Measurements from ENCODE around the gene FAHD1.

GRCh38 chr16:1822801-1823200 is 4.2 kb upstream of the FAHD1 start:
- TF ChIP-seq CTCF (IDR thresholded peaks at IDR 0.05) (no peak), POLR2A (IDR thresholded peaks at IDR 0.05) (no peak)
